HCT116 (cell line): Measurements from ENCODE around the gene HAND2. TPM values are rescaled to one million over a fixed set of nuclear protein-coding genes. Genes with fewer than 3 reads are reported as not detected.

Source experiments
- ATAC-seq: fragments of 200-7000 bp; cut with Tn5 transposase; 2 replicates; pipeline ENCODE4 v1.9.1; 2020; ENCODE audit warnings: mild to moderate bottlenecking, moderate library complexity
- BruUV-seq: library from RNA; stranded (reverse); fragments of 400-500 nt; replicated peaks from 2 replicates; lab custom pipeline; 2021; lab: Mats Ljungman, UMichigan
- CTCF ChIA-PET: fragments of 300-600 bp; sonication (Branson Sonifier 250); formaldehyde crosslinking; loops from one replicate; lab custom pipeline; 2021; ENCODE audit warnings: antibody characterized with exemption; lab: Charles Lee
- POLR2A ChIA-PET: fragments of 300-600, 350-600 bp; sonication (Branson Sonifier 250); formaldehyde crosslinking; loops from one replicate; lab custom pipeline; 2021; ENCODE audit warnings: antibody characterized with exemption; lab: Charles Lee
- RAD21 ChIA-PET, 2 experiments: fragments of 300-600 bp; sonication (Branson Sonifier 250); formaldehyde crosslinking; loops; one replicate each; lab custom pipeline; 2023; ENCODE audit warnings: low total read pairs in 2 of 2; ENCODE audit not compliant: uncharacterized antibody in 2 of 2, unreplicated experiment in 2 of 2, low non-redundant PET in 1 of 2; lab: Charles Lee
- DNase-seq: peaks from one replicate; pipeline ENCODE4 v3.0.0-alpha.2; 2010; ENCODE audit warnings: low read depth, low spot score
- H2AFZ ChIP-seq: fragments of 200-600 bp; shearing (Covaris generic), sonication (generic); 2 replicates; pipeline ENCODE4 v1.6.1; 2017; ENCODE audit warnings: low read depth, mixed run types, mixed read lengths, antibody characterized with exemption, low read length; ENCODE audit not compliant: poor library complexity, severe bottlenecking
- H3K27ac ChIP-seq: 2 replicates; pipeline ENCODE4 v1.5.1; 2012; ENCODE audit warnings: low read depth, low read length
- H3K27me3 ChIP-seq: fragments of 200-600 bp; sonication (generic); 2 replicates; pipeline ENCODE4 v1.6.1; 2016; ENCODE audit warnings: mixed run types, low read length, mixed read lengths; ENCODE audit not compliant: insufficient read depth
- H3K36me3 ChIP-seq, 2 experiments: fragments of 200-500 bp in 1 of 2; fragments of 200-600 bp in 1 of 2; sonication (Bioruptor generic) in 1 of 2; sonication (generic) in 1 of 2; 2 replicates each; pipeline versions ENCODE4 v1.5.1 to v1.6.1; 2014 to 2016; ENCODE audit warnings: low read length in 2 of 2, inconsistent platforms in 1 of 2, mixed read lengths in 1 of 2, mixed run types in 1 of 2; ENCODE audit not compliant: insufficient read depth in 2 of 2, control insufficient read depth in 1 of 2
- H3K4me1 ChIP-seq, 2 experiments: fragments of 200-600 bp in 1 of 2; sonication (generic) in 1 of 2; 2 replicates each; pipeline versions ENCODE4 v1.5.1 to v1.6.1; 2012 to 2017; ENCODE audit warnings: low read length in 2 of 2, inconsistent platforms in 1 of 2, mild to moderate bottlenecking in 1 of 2, mixed read lengths in 1 of 2, mixed run types in 1 of 2, moderate library complexity in 1 of 2; ENCODE audit not compliant: insufficient read depth in 2 of 2, control insufficient read depth in 1 of 2
- H3K4me2 ChIP-seq: fragments of 200-600 bp; sonication (generic); 2 replicates; pipeline ENCODE4 v1.6.1; 2017; ENCODE audit warnings: mixed run types, low read length, mixed read lengths
- H3K4me3 ChIP-seq, 2 experiments: fragments of 200-600 bp in 1 of 2; sonication (generic) in 1 of 2; replicated peaks in 1 of 2; 2 replicates each; pipeline ENCODE4 v1.5.1; 2011 to 2016; ENCODE audit warnings: low read length in 2 of 2, control low read depth in 1 of 2, low read depth in 1 of 2, mild to moderate bottlenecking in 1 of 2, mixed read lengths in 1 of 2, mixed run types in 1 of 2
- H3K79me2 ChIP-seq: fragments of 200-600 bp; sonication (generic); 2 replicates; pipeline ENCODE4 v1.6.1; 2017; ENCODE audit warnings: mild to moderate bottlenecking, mixed run types, low read length, moderate library complexity, mixed read lengths; ENCODE audit not compliant: insufficient read depth
- H3K9ac ChIP-seq: fragments of 200-600 bp; sonication (generic); 2 replicates; pipeline ENCODE4 v1.6.1; 2016; ENCODE audit warnings: low read length, mixed read lengths
- H3K9me2 ChIP-seq: fragments of 200-600 bp; sonication (generic), shearing (Covaris generic); 2 replicates; pipeline ENCODE4 v1.6.1; 2017; ENCODE audit warnings: mixed run types, mild to moderate bottlenecking, moderate library complexity; ENCODE audit not compliant: insufficient read depth
- H3K9me3 ChIP-seq, 2 experiments: fragments of 200-500 bp in 1 of 2; fragments of 200-600 bp in 1 of 2; sonication (Bioruptor generic) in 1 of 2; sonication (generic) in 1 of 2; 2 replicates each; pipeline ENCODE4 v1.6.1; 2014 to 2017; ENCODE audit warnings: low read length in 2 of 2, mixed read lengths in 2 of 2, inconsistent platforms in 1 of 2, low read depth in 1 of 2, mild to moderate bottlenecking in 1 of 2, mixed run types in 1 of 2, moderate library complexity in 1 of 2; ENCODE audit not compliant: control insufficient read depth in 1 of 2, insufficient read depth in 1 of 2
- H4K20me1 ChIP-seq: fragments of 200-600 bp; sonication (generic), shearing (Covaris generic); 2 replicates; pipeline ENCODE4 v1.6.1; 2017; ENCODE audit warnings: mixed run types, mild to moderate bottlenecking, moderate library complexity; ENCODE audit not compliant: insufficient read depth
- ATF3 ChIP-seq: IDR thresholded peaks from 2 replicates; pipeline ENCODE4 v1.6.1; 2012
- EGR1 ChIP-seq: IDR thresholded peaks from 2 replicates; pipeline ENCODE4 v1.6.1; 2012; ENCODE audit warnings: low read depth
- POLR2AphosphoS5 ChIP-seq: IDR thresholded peaks from 2 replicates; pipeline ENCODE4 v1.6.1; 2011; ENCODE audit warnings: mild to moderate bottlenecking, low read depth, low read length, moderate library complexity
- SRF ChIP-seq: IDR thresholded peaks from 2 replicates; pipeline ENCODE4 v1.6.1; 2012; ENCODE audit warnings: low read depth
- YY1 ChIP-seq: IDR thresholded peaks from 2 replicates; pipeline ENCODE4 v1.6.1; 2011; ENCODE audit warnings: low read length, low read depth, moderate library complexity, mild to moderate bottlenecking; ENCODE audit not compliant: insufficient replicate concordance; ENCODE audit errors: extremely low read depth
- intact Hi-C: fragments of 100-400 bp; cut with micrococcal nuclease; formaldehyde crosslinking; loops from 2 replicates; pipeline ENCODE4 v1.10.0; 2022
- total RNA-seq: library from RNA; stranded (reverse); gene quantifications from one replicate; pipeline ENCODE4 v1.2.1, GENCODE V29; 2021; ENCODE audit not compliant: unreplicated experiment
- TF ChIP-seq, protein P1 (sequence below): IDR thresholded peaks from 2 replicates; pipeline ENCODE4 v1.6.1; 2012; ENCODE audit warnings: low read depth

HAND2 gene
- total RNA-seq, 1 experiment from 2014 or later, result not detected

GRCh38 chr4:173514641-173515217, 15.3 kb downstream of the HAND2 start:
- H3K9me2 ChIP-seq, result no peaks in the 10 kb centered on the region
- TF ChIP-seq POLR2AphosphoS5, result no peak
- TF ChIP-seq EGR1, result no peak
- TF ChIP-seq, protein P1, sequence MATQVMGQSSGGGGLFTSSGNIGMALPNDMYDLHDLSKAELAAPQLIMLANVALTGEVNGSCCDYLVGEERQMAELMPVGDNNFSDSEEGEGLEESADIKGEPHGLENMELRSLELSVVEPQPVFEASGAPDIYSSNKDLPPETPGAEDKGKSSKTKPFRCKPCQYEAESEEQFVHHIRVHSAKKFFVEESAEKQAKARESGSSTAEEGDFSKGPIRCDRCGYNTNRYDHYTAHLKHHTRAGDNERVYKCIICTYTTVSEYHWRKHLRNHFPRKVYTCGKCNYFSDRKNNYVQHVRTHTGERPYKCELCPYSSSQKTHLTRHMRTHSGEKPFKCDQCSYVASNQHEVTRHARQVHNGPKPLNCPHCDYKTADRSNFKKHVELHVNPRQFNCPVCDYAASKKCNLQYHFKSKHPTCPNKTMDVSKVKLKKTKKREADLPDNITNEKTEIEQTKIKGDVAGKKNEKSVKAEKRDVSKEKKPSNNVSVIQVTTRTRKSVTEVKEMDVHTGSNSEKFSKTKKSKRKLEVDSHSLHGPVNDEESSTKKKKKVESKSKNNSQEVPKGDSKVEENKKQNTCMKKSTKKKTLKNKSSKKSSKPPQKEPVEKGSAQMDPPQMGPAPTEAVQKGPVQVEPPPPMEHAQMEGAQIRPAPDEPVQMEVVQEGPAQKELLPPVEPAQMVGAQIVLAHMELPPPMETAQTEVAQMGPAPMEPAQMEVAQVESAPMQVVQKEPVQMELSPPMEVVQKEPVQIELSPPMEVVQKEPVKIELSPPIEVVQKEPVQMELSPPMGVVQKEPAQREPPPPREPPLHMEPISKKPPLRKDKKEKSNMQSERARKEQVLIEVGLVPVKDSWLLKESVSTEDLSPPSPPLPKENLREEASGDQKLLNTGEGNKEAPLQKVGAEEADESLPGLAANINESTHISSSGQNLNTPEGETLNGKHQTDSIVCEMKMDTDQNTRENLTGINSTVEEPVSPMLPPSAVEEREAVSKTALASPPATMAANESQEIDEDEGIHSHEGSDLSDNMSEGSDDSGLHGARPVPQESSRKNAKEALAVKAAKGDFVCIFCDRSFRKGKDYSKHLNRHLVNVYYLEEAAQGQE, result no peak
- TF ChIP-seq SRF, result no peak
- no peak for TF ChIP-seq ATF3
- no peak for TF ChIP-seq YY1
- TF ChIP-seq, all 23 proteins: peak for 0
- H2AFZ ChIP-seq, result no peak overlapping the region
- no peak for DNase-seq
- H3K4me1 ChIP-seq, result no peaks in the 10 kb centered on the region
- no peak for ATAC-seq
- ChIA-PET POLR2A (no interaction called here), CTCF (no interaction called here), RAD21 (no interaction called here)
- H3K9me3 ChIP-seq, result no peaks in the 10 kb centered on the region
- no peak overlapping the region for H3K4me3 ChIP-seq
- no peak overlapping the region for H3K9ac ChIP-seq
- intact Hi-C loops, result no loop called here
- H3K36me3 ChIP-seq, result no peaks in the 10 kb centered on the region
- H3K27ac ChIP-seq, result no peak overlapping the region
- no peaks in the 10 kb centered on the region for H4K20me1 ChIP-seq
- H3K4me2 ChIP-seq, result no peak overlapping the region
- no TSS peak for BruUV-seq
- peaks cover 31% of the 10 kb centered on the region for H3K27me3 ChIP-seq
- H3K79me2 ChIP-seq, result no peaks in the 10 kb centered on the region
